GM23338 (cell line): Measurements from ENCODE around the gene BLOC1S1. TPM values are rescaled to one million over a fixed set of nuclear protein-coding genes. Genes with fewer than 3 reads are reported as not detected.

ENCODE experiments used
- ATAC-seq: fragments of 200-7000 bp; cut with Tn5 transposase; 3 replicates; pipeline ENCODE4 v1.9.1; 2020
- DNase-seq: peaks from one replicate; pipeline ENCODE4 v3.0.0-alpha.2; 2015; ENCODE audit warnings: low spot score
- H2AFZ ChIP-seq: fragments of 200-600 bp; sonication (generic); 2 replicates; pipeline ENCODE4 v1.8.0; 2016; ENCODE audit warnings: antibody characterized with exemption, mild to moderate bottlenecking, moderate library complexity
- H3F3A ChIP-seq: fragments of 200-600 bp; sonication (generic); replicated peaks from 2 replicates; pipeline ENCODE4 v1.8.0; 2017; ENCODE audit warnings: antibody characterized with exemption, mixed run types, low read depth
- H3K27ac ChIP-seq: fragments of 200-600 bp; sonication (generic); 2 replicates; pipeline ENCODE4 v1.6.1; 2016; ENCODE audit warnings: low read depth
- H3K27me3 ChIP-seq: fragments of 200-600 bp; sonication (generic); 2 replicates; pipeline ENCODE4 v1.8.0; 2016; ENCODE audit warnings: mild to moderate bottlenecking, mixed run types, moderate library complexity; ENCODE audit not compliant: insufficient read depth
- H3K36me3 ChIP-seq: fragments of 200-600 bp; sonication (generic); 2 replicates; pipeline ENCODE4 v1.8.0; 2016; ENCODE audit warnings: mild to moderate bottlenecking; ENCODE audit not compliant: insufficient read depth
- H3K4me1 ChIP-seq: fragments of 200-600 bp; sonication (generic); 2 replicates; pipeline ENCODE4 v1.8.0; 2016; ENCODE audit warnings: mild to moderate bottlenecking, moderate library complexity; ENCODE audit not compliant: insufficient read depth
- H3K4me2 ChIP-seq: fragments of 200-600 bp; sonication (generic); 2 replicates; pipeline ENCODE4 v1.7.1; 2017; ENCODE audit warnings: mixed run types
- H3K4me3 ChIP-seq: fragments of 200-600 bp; sonication (generic); 2 replicates; pipeline ENCODE4 v1.6.1; 2016; ENCODE audit warnings: mixed run types
- H3K79me2 ChIP-seq: fragments of 200-600 bp; sonication (generic); replicated peaks from 2 replicates; pipeline ENCODE4 v1.8.0; 2017; ENCODE audit warnings: mild to moderate bottlenecking; ENCODE audit not compliant: insufficient read depth
- H3K9me2 ChIP-seq: fragments of 200-600 bp; sonication (generic); 2 replicates; pipeline ENCODE4 v1.8.0; 2017; ENCODE audit not compliant: insufficient read depth
- H4K20me1 ChIP-seq: fragments of 200-600 bp; sonication (generic); replicated peaks from 2 replicates; pipeline ENCODE4 v1.8.0; 2017; ENCODE audit warnings: mild to moderate bottlenecking; ENCODE audit not compliant: insufficient read depth
- H3K27ac Mint-ChIP-seq: 2 replicates; pipeline ENCODE4 v1.8.0; 2020; ENCODE audit warnings: inconsistent platforms, mild to moderate bottlenecking, moderate library complexity, mixed read lengths
- H3K27me3 Mint-ChIP-seq: 3 replicates; pipeline ENCODE4 v1.8.0; 2022; ENCODE audit warnings: low read depth, mild to moderate bottlenecking, moderate library complexity, mixed read lengths, inconsistent platforms; ENCODE audit not compliant: insufficient read depth, poor library complexity
- H3K36me3 Mint-ChIP-seq: 3 replicates; pipeline ENCODE4 v1.8.0; 2021; ENCODE audit warnings: low read depth, mild to moderate bottlenecking, inconsistent platforms, moderate library complexity, mixed read lengths
- H3K4me1 Mint-ChIP-seq: 3 replicates; pipeline ENCODE4 v1.8.0; 2020; ENCODE audit warnings: mild to moderate bottlenecking, inconsistent platforms, mixed read lengths
- H3K4me3 Mint-ChIP-seq: 3 replicates; pipeline ENCODE4 v1.8.0; 2021; ENCODE audit warnings: moderate library complexity, mild to moderate bottlenecking, inconsistent platforms, mixed read lengths
- H3K9me3 Mint-ChIP-seq: 3 replicates; pipeline ENCODE4 v1.8.0; 2020; ENCODE audit warnings: moderate library complexity, mild to moderate bottlenecking, inconsistent platforms, mixed read lengths
- CREB1 ChIP-seq: fragments of 250-450 bp; sonication (Bioruptor Pico); IDR thresholded peaks from 2 replicates; pipeline ENCODE4 v1.5.0; 2020; ENCODE audit warnings: low read depth, mild to moderate bottlenecking, moderate library complexity
- EZH2 ChIP-seq: fragments of 200-600 bp; sonication (generic); IDR thresholded peaks from one replicate; pipeline ENCODE4 v1.8.0; 2017; ENCODE audit warnings: antibody characterized with exemption, mild to moderate bottlenecking, low read depth; ENCODE audit not compliant: unreplicated experiment
- EZH2phosphoT487 ChIP-seq: fragments of 200-600 bp; sonication (generic); IDR thresholded peaks from one replicate; pipeline ENCODE4 v1.8.1; 2018; ENCODE audit warnings: antibody characterized with exemption; ENCODE audit not compliant: unreplicated experiment
- JUNB ChIP-seq: IDR thresholded peaks from one replicate; pipeline ENCODE4 v1.6.1; 2016; ENCODE audit warnings: antibody characterized with exemption; ENCODE audit not compliant: unreplicated experiment
- NANOG ChIP-seq: IDR thresholded peaks from 2 replicates; pipeline ENCODE4 v1.6.1; 2016; ENCODE audit warnings: antibody characterized with exemption, borderline replicate concordance
- POLR2AphosphoS5 ChIP-seq: IDR thresholded peaks from 2 replicates; pipeline ENCODE4 v1.6.1; 2016; ENCODE audit warnings: antibody characterized with exemption, low read depth
- REST ChIP-seq: IDR thresholded peaks from one replicate; pipeline ENCODE4 v1.6.1; 2018; ENCODE audit warnings: antibody characterized with exemption; ENCODE audit not compliant: unreplicated experiment
- STAT1 ChIP-seq: IDR thresholded peaks from one replicate; pipeline ENCODE4 v1.6.1; 2016; ENCODE audit warnings: antibody characterized with exemption; ENCODE audit not compliant: unreplicated experiment
- ZNF114 ChIP-seq: fragments of 250-450 bp; sonication (Bioruptor Pico); IDR thresholded peaks from 2 replicates; pipeline ENCODE4 v1.5.0; 2020; ENCODE audit warnings: mild to moderate bottlenecking, moderate library complexity
- ZNF331 ChIP-seq: fragments of 250-450 bp; sonication (Bioruptor Pico); IDR thresholded peaks from 2 replicates; pipeline ENCODE4 v1.5.0; 2020; ENCODE audit warnings: low read depth, mild to moderate bottlenecking, moderate library complexity
- ZNF462 ChIP-seq: fragments of 250-450 bp; sonication (Bioruptor Pico); IDR thresholded peaks from 2 replicates; pipeline ENCODE4 v1.5.0; 2020; ENCODE audit warnings: mild to moderate bottlenecking, moderate library complexity
- polyA plus RNA-seq: library from polyadenylated mRNA; unstranded; fragments of >200 nt; fragmentation: Nextera tagmentation; extraction: Ambion mirVana; gene quantifications from 2 replicates; pipeline ENCODE4 v1.2.1, GENCODE V29; 2016
- total RNA-seq: library from RNA; depleted of rRNA; stranded (reverse); fragments of >200 nt; shearing (Covaris generic); gene quantifications from 2 replicates; pipeline ENCODE4 v1.2.3, GENCODE V29; 2014
- TF ChIP-seq, protein P1 (sequence below), 2 experiments: fragments of 200-600 bp in 1 of 2; sonication (generic) in 1 of 2; conservative IDR thresholded peaks; 2 replicates each; pipeline versions ENCODE4 v1.5.1 to v1.6.1; 2016 to 2017; ENCODE audit warnings: antibody characterized with exemption in 2 of 2, low read depth in 2 of 2, mild to moderate bottlenecking in 2 of 2, moderate library complexity in 1 of 2
- TF ChIP-seq, protein P2 (sequence below): IDR thresholded peaks from 2 replicates; pipeline ENCODE4 v1.6.1; 2016; ENCODE audit warnings: antibody characterized with exemption

BLOC1S1 gene
- total and polyA plus RNA-seq, 2 experiments from 2014 or later = 68.3 to 174 TPM

DNA sequence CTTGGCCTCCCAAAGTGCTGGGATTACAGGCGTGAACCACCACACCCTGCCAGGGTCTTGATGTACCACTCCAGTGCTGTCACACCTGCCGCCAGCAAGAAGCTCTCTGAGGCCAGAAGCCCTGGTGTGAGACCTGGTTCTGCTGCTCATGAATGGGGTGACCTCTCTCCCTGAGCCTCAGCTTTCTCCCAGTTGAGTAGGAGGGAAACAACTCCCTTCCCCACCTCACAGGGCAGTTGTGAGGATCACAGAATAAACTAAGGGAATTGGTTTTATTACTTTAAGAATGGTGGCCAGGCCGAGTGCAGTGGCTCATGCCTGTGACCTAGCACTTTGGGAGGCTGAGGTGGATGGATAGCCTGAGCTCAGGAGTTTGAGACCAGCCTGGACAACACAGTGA, 18.7 kb downstream of the BLOC1S1 start:
- no peaks in the 10 kb centered on the region; the same call in 2 of the 3 replicates for H3K9me3 Mint-ChIP-seq
- no peak overlapping the region for H3K4me2 ChIP-seq
- H3K4me1 ChIP-seq = peaks cover 25% of the 10 kb centered on the region; the same call in 1 of the 2 replicates
- peaks cover 19% of the 10 kb centered on the region for H3K27me3 Mint-ChIP-seq
- DNase-seq = no peak
- H3K36me3 Mint-ChIP-seq = no peaks in the 10 kb centered on the region; the same call in 2 of the 3 replicates
- H3K27ac Mint-ChIP-seq = no peak overlapping the region
- no peak overlapping the region for H3K27ac ChIP-seq
- H3F3A ChIP-seq = peaks cover 8% of the 10 kb centered on the region; the same call in 1 of the 2 replicates
- no peak for ATAC-seq
- H3K79me2 ChIP-seq = no peaks in the 10 kb centered on the region; the same call in 1 of the 2 replicates
- H3K9me2 ChIP-seq = no peaks in the 10 kb centered on the region
- TF ChIP-seq EZH2phosphoT487 (no peak), ZNF462 (CRISPR knock-in tag) (no peak), ZNF331 (CRISPR knock-in tag) (no peak), ZNF114 (CRISPR knock-in tag) (no peak), STAT1 (no peak), NANOG (no peak), REST (no peak), EZH2 (no peak), JUNB (no peak), POLR2AphosphoS5 (no peak), CREB1 (no peak)
- TF ChIP-seq, protein P1, sequence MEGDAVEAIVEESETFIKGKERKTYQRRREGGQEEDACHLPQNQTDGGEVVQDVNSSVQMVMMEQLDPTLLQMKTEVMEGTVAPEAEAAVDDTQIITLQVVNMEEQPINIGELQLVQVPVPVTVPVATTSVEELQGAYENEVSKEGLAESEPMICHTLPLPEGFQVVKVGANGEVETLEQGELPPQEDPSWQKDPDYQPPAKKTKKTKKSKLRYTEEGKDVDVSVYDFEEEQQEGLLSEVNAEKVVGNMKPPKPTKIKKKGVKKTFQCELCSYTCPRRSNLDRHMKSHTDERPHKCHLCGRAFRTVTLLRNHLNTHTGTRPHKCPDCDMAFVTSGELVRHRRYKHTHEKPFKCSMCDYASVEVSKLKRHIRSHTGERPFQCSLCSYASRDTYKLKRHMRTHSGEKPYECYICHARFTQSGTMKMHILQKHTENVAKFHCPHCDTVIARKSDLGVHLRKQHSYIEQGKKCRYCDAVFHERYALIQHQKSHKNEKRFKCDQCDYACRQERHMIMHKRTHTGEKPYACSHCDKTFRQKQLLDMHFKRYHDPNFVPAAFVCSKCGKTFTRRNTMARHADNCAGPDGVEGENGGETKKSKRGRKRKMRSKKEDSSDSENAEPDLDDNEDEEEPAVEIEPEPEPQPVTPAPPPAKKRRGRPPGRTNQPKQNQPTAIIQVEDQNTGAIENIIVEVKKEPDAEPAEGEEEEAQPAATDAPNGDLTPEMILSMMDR (conservative IDR thresholded peaks at IDR 0.05; ENCODE audit: low read depth in 2 of 2) = no peak
- TF ChIP-seq, protein P2, sequence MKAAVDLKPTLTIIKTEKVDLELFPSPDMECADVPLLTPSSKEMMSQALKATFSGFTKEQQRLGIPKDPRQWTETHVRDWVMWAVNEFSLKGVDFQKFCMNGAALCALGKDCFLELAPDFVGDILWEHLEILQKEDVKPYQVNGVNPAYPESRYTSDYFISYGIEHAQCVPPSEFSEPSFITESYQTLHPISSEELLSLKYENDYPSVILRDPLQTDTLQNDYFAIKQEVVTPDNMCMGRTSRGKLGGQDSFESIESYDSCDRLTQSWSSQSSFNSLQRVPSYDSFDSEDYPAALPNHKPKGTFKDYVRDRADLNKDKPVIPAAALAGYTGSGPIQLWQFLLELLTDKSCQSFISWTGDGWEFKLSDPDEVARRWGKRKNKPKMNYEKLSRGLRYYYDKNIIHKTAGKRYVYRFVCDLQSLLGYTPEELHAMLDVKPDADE = no peak
- H3K36me3 ChIP-seq = no peaks in the 10 kb centered on the region
- peaks cover 33% of the 10 kb centered on the region for H3K4me1 Mint-ChIP-seq
- H2AFZ ChIP-seq = no peak overlapping the region
- no peak overlapping the region for H3K4me3 Mint-ChIP-seq
- H4K20me1 ChIP-seq = no peaks in the 10 kb centered on the region
- no peak overlapping the region for H3K4me3 ChIP-seq
- no peaks in the 10 kb centered on the region for H3K27me3 ChIP-seq
